Right kidney (tissue), 1 donor: ENCODE results near the gene MINDY4.

Source experiments
- DNase-seq: peaks from one replicate; pipeline ENCODE4 v3.0.0-alpha.2; 2016

The MINDY4 gene

DNA sequence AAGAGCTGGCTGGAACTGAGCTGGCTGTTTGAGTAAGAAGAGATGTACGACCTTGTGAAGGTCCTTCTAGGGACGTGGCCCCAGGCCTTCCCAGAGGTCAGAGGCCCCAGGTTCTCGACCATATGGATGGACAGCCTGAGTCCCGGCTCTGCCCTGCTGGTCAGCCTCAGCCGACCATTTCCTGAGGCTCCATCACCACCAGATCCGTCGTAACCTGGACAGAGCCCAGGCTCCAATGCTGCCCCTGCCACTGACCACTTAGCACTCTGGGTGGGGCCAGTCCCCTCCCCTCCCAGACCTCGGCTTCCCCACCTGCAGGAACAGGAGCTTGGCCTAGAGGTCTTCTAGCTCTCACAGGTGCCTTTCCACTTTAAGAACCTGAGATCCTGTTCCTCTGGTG lies 29.9 kb upstream of the MINDY4 start:
- no peak for DNase-seq

DNA sequence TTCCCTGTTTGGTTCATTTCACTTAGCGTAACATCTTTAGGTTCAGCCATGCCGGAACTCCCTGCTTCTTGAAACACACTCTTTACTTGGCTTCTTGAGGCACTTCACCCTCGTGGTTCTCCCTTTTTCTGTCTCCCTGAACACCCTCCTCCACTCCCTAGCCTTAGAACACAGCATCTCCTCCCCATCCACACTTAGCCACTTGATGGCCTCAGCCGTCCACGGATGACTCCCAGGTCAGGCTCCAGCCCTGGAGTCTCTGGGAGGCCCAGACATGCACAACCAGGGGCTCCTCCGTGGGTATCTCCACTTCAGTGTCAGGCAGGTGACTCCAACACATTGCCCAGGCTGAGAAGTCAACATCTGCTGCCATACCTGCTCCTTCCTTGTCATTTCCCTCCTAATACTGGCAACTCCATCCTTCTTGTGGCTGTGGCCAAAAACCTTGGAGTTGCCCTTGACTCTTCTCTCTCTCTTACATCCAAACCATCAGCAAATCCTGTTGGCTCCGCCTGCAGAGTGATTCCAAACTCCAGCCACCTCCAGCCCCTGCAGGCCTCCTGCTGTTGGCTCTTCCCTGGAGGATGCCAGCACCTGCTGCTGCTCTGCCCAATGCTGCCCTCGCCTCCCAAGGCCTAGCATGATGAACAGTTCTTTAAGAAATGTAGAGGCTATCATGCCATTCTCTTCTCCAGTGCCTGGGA lies 27.7 kb upstream of the MINDY4 start:
- DNase-seq, result no peak

DNA sequence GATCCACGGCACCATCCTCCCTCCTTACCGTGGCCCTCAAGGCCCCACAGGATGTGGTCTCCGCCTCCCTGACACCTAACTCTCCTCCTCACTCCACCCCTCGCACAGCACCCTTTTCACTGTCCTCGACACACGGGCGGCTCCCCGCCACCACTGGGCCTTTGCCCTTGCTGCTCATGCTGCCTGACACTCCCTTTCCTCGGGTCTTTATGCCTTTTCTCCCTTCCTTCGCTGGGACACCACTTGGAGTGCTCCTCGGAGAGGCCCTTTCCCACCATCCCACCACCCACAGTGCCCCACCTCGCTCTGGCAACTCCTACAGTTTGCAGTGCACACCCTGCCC lies 27.2 kb upstream of the MINDY4 start:
- no peak for DNase-seq

DNA sequence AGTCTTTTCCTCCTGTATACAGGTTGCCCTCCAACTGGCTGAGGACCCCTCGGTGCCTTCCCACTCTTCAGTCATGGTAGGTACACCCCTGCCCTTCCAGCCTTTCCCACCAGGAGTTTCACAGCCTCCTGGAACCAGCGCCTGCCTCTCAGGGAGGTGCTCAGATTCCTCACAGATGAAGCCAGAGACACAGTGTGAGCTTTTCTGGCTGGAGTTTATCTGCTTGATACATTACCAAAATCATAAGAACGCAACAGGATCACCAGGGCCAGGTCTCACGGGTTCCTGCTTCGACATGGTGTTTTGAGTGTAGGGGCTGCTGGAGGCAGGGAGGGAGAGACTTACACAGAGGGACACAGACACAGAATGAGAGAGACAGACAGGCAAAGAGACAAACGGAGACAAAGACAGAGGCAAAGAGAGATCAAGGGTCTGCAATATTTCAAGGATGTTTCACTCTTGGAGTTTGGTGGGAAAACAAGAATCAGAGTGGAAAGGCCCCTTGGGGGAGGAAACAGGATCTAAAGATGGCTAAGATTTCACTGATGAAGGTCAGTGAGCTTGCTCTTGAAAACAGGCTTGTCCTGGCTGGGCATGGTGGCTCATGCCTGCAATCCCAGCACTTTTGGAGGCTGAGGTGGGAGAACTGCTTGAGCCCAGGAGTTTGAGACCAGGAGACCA lies 25.8 kb upstream of the MINDY4 start:
- no peak for DNase-seq

DNA sequence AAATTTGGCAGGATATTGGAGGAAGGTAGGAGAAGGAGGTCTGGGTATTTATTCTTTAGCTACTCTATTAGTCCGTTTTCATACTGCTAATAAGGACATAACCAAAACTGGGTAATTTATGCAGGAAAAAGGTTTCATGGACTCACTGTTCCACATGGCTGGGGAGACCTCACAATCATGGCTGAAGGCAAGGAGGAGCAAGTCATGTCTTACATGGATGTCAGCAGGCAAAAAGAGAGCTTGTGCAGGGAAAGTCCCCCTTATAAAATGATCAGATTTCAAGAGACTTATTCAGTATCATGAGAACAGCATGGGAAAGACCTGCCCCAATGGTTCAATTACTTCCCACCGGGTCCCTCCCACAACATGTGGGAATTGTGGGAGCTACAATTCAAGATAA lies 21.2 kb upstream of the MINDY4 start:
- no peak for DNase-seq

DNA sequence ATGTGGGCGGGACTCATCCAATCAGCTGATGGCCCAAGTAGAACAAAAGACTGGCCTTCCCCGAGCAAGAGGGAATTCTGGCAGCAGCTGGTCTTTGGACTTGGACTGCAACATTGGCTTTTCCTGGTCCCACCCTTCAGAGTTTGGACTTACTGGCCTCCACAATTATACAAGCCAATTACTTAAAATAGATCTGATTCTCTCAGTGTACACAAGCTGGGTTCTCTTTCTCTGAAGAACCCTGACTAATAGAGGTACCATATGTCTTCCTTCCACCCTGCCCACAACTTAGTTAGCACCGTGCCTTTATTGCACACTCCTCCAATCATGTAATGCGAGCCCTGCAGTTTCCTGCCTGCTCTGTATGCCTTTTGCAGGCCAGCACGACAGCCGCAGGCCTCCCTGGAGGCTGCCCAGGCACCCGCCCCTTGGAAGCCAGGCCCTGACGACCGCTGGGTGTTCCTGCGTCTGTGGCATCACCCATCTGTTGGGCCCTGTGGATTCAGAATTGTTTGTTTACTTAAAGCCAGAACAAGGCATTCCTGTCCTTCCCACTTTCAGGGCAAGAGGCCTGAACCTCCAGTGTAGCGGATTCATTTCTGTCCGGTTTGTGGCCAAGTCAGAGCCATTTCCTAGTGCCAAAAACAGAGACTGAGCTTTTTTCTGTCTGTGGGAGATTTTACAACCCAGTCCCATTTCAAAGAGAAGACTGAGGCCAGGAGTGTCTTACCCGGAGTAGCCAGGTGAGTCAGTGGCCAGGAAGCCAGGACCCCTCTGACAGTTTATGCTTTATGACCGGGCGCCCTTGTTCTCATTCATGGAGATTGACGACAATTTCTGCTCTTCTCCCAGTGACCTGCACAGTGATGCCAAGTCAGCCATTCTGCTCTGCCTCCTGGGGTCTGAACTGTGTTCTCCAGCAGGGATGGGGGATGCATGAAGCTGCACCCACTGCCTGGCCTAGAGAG lies 20.2 kb upstream of the MINDY4 start:
- no peak for DNase-seq

DNA sequence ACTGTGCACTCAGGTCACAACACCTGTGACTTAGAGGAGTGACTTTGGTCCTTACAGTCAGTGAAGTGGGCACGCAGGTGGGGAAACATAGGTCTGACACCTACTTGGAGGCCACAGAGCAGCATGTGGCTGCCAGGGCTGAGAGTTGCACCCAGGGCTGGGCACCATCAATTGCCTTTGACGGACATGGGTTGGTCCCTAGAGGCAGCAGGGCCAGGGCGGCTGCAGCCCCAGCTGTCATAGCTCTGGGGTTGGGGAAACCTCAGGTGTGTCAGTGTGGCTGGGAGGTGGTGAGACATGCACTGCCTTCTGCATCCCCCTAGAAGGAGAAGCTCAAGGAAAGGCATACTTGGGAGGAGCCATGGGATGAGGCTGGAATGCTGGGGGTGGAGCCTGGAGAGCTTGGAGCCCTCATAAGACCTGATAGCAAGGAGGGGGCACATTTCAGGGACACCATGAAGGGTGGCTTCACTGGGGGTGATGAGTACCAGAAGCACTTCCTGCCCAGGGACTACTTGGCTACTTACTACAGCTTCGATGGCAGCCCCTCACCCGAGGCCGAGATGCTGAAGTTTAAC lies 19.4 kb upstream of the MINDY4 start, which contains the start of gene INMT:
INMT (plus strand) TSS at position 440 of the 578 bp plus-strand sequence; CDS start at position 456, 16 bp downstream.
- DNase-seq, result no peak

DNA sequence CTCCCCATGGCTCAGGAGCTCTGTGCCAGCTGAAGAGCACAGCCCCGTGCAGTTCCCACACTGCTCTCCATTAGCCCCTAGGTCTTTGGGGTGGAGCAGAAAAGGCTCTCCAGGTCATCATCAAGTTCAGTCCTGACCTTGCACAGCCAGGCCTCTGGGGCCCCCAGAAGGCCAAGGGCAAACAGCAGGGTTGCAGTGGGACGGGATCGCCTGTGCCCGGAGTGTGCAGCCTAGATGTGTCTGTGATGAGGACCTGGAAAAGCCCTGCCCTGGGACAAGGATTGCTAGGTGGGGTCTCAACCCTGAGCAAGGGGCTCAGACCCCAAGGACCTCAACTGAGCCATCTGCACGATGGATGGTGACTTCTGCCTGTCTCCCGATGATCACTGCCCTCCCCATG lies 18.7 kb upstream of the MINDY4 start:
- no peak for DNase-seq

DNA sequence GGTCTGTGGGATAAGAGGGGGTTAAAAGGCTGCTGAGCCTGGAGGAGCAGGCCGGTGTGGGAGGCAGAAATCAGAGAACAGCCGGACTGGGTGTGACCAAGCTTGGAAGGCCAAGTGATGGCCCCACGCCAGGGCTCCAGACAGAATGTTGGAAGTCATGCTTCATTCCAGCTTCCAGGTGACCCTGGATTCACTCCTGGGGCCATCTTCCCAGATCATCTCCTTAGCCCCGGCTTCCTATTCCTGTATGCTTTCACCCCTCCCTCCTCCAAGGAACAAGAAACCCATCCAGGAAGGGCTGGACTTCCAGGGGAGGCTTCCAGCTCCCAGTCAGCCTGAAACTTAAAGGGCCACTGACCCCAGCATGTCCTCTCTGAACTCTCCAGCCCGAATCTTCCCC lies 18.2 kb upstream of the MINDY4 start:
- DNase-seq, result no peak

DNA sequence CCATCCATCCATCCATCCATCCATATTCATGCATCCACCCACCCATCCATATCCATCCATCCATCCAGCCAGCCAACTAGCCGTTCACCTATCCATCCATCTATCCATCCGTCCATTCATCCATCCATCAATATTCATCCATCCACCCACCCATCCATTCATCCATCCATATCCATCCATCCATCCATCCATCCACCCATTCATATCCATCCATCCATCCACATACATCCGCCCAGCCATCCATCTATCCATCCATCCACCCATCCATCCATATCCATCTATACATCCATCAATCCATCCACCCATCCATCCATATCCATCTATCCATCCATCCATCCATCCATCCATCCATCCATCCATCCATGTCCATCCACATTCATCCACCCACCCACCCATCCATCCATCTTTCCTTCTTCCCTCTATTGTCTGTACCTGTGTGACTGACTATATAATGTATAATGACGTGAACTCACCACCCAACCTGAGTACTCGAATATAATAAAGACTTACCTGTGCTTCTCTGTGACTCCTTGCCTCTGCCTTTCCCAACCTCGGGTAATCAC lies 16.8 kb upstream of the MINDY4 start:
- DNase-seq, result no peak

DNA sequence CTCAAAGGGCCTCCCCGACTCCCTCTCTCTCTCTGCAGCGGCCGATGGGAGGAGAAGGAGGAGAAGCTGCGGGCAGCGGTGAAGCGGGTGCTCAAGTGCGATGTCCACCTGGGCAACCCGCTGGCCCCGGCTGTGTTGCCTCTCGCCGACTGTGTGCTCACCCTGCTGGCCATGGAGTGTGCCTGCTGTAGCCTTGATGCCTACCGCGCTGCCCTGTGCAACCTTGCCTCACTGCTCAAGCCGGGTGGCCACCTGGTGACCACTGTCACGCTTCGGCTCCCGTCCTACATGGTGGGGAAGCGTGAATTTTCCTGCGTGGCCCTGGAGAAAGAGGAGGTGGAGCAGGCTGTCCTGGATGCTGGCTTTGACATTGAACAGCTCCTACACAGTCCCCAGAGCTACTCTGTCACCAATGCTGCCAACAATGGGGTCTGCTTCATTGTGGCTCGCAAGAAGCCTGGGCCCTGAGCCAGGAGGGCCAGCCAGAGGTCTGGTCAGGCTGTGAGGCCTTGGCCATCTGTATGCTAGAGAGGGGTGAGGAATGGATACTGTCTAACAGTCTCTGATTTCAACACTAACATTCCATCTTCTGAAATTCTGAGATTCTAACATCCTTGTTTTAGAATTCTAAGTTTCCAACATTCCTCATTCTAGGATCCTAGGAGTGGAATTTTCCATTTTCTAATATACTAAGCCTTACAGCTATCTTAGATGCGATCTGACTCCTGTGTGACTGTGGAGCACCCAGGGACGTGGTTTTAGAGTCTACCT lies 15.6 kb upstream of the MINDY4 start:
- no peak for DNase-seq

DNA sequence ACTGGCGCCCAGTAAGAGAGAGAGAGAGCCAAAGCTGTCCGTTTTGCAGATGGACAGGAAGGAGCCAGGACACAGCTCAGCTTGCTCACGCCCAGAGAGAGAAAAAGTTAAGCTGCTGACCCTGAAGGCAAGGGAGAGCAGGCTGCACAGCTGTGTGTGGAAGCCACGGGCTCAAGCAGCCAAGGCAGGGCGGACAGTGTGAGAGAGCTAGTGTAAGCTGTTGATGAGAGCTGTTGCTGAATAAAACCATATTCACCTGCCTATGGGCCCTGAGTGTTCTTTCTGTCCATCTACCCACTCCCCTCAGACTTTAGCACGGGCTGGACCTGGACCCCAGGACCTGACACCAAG lies 13.9 kb upstream of the MINDY4 start:
- DNase-seq, result no peak

DNA sequence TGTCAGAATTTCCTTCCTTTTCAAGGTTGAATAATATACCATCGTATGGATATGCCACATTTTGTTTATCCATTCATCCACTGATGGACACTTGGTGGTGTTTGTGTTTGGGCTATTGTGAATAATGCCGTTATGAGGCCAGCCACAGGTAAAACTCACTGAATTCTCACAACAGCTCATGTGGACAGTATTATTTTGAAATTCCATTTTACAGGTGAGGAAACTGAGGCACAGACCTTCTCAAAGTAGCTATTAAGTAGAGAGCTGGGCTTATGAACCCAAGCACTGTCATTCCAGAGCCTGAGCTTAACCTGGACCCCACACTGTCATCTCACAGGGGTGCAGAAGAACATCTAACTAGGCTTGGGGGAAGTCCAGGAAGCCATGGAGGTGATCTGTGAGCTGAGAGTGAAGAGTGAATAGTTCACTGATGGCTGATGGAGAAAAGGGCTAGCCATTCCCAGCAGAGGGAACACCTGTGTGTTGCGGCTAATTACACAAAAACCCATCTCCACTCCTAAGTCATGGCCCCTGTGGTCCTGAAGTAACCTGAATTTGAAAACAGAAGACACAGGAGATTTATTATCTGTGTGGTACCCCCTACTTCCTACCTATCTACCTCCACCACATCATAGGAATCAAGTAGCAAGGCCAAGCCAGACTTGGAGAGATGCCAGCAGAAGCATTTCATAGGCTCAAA lies 10.6 kb upstream of the MINDY4 start:
- no peak for DNase-seq

DNA sequence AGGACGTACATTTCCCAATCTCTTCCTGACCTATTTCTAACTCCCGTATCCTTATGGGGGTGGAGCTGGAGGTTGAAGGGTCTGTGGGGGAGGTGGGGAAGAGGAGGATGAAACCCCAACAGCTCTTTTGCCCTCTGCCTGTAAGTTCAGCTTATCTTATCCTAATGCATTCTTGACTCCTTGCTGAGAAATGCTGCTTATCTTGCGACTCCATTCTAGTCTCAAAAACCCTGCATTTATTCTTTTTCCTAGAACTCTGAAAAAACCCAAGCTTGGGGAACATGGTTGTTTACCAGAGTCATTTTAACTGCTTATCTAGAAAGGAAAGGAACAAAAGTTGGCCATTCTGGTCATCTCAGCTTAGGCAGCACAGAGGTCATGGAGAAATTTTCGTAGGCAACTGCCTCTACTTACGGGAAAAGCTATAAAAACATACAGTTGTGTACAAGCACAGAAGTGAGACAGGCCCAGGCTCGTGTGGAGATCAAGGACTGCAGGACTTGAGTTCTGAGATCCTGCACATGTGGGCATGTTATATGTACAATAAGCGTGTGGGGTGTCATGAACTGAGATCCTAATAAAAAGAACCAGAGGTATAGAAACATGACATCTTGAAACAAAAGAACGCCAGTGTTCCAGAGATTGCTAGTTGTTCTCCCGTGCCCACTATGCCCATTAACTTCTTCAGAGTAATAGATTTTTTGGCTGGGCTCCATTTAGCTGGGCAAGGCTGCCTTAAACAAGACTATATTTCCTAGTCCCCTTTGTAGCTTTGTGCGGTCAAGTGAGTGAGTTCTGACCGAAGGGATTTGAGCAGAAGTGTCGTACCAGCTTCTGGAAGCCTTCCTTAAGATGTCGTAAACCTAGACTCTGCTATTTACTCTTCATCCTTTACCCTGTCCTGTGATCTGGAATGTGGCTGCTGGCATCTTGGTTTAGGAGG lies 9.7 kb upstream of the MINDY4 start:
- DNase-seq, result no peak

DNA sequence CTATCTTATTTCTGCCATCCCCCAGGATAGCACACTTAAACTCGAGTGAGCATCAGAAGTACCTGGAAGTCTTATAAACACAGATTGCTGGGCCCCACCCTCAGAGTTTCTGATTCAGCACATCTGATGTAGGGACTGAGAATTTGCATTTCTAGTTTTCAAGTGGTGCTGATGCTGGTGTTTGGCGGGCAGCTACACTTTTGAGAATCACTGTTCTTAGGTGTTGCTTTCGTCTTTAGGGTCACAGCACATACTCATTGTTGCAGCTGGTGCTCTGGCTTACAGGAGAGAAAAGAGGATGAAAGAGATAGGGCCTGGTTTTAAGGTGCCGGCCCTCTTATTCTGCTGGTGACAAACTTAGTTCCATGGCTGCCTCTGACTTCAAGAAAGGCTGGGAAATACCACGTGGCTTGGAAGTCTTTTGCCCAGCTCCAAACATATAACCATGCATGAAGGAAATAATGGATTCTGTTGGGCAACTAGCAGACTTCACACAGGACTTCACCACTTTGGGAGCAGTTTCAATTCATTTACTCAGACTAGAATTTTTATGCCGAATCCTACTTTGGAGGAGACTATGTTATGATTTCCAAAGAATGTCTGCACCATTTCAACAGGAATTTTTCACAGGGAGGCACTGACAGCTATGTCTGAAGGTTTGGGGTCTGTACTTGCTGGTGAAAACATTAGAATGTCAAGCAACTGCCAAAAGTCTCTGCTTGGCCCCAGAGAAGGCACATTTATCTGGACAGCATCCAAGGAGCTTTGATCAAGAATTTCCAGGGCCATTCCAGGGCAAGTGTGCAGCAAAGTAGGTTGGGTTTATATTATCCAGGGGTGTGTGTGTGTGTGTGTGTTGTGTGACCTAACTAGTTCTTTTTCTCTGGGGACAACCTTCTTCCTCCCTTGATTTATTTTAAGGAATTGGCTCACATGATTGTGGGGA lies 6.9 kb upstream of the MINDY4 start:
- no peak for DNase-seq

DNA sequence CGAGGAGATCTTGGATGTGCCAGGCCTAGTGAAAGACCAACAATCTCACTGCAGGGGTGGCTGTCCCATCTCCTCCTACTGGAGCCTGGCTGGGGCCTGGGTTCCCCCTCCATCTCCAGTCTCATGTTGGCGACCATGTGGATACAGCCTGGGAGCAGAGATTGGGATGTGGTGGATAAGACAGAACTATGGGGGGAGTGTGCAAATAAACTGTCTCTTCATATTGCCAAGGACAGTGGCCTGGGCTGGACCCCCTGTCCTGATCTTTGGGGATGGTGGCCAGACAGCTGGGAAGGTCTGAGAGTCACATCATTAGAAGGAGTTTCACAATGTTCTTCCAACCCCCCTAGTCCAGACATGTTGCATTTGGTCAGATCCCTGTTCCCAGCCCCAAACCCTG lies 5.8 kb upstream of the MINDY4 start:
- no peak for DNase-seq

DNA sequence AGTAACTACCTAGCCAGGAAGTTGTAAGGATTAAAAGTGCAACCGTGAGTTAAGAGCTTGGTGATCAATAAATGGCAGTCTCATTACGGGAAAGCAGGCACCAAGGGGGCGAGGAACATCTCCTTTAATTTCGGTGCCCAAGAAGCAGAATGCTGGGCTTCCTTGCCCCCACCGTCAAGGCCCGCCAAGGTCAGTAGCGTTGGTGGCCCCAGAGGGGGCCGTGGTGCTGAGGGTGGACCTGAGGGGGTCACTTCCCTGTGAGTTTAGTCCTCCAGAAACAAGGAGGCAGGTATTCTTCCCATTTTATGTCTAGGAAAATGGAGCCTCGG lies 408 bp upstream of the MINDY4 start:
- DNase-seq, result no peak

DNA sequence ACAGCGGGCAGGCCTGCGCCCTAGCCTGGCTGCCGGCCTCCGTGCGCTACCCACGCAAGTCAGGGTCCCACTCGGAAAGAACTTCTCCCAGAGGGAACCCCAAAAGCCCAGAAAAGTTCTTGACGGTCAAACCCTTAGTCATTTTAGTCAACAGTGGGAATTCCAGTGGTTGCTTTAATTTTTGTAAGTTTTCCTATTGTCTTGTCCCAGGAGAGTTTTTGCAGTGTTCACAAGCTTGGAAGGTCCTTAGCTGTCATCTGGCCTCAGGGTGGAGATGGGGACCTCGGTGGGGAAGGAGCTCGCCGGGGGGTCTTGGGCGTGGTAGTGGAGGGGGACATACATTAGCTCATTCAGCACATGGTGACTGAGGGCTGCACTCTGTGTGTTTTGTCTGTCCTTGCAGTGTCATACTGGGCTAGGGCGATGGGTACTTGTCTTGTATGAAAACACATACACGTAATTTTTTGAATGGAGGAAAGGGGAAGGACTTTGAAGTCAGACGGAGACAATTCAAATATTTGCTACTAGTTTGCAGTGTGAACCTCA lies 736 bp downstream of the MINDY4 start:
- DNase-seq, result no peak

DNA sequence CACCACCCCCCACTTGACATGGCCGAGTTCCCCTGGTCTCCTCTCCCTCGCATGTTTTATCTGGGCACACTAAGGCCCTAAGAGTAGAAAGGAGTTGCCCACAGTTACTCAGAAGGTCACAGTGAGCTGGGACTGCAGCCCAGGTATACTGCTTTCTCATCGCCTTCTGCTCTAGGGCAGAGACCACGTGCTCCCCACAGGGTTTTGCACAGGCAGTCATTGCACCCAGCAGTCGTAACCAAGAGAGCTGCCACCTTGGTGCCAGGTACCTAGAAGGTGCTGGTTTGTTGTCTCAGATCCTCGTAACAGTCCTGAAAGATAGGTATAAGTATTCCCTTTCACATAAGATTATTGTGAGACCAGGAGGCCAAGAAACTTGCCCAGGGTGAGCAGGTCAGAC lies 1.8 kb downstream of the MINDY4 start:
- no peak for DNase-seq
